LoVo (cell line): ENCODE data around the gene GALNT17.
"Not testable (repeated sequence)": the region's sequence is repeated elsewhere in the genome, so short reads cannot be mapped to it uniquely, and the experiment has no call there.

Experiments used
- DNase-seq: peaks from one replicate; pipeline ENCODE4 v3.0.0-alpha.2; 2016; ENCODE audit warnings: low spot score

The GALNT17 gene

GRCh38 chr7:71165708-71166107 is 33.8 kb downstream of the GALNT17 start:
- DNase-seq: no peak

- DNase-seq: no peak
Observed at GRCh38 chr7:71171476-71171875, 39.5 kb downstream of the GALNT17 start.

GRCh38 chr7:71173955-71174354 is 42.0 kb downstream of the GALNT17 start:
- DNase-seq: no peak

- no peak for DNase-seq
Observed at GRCh38 chr7:71182438-71182935, 50.5 kb downstream of the GALNT17 start.

- no peak for DNase-seq
Observed at GRCh38 chr7:71184136-71184535, 52.2 kb downstream of the GALNT17 start.

- DNase-seq: no peak
Observed at GRCh38 chr7:71184609-71185008, 52.7 kb downstream of the GALNT17 start.

- DNase-seq: no peak
Observed at GRCh38 chr7:71186535-71187057, 54.7 kb downstream of the GALNT17 start.

- no peak for DNase-seq
Observed at GRCh38 chr7:71191771-71192170, 59.8 kb downstream of the GALNT17 start.

- no peak for DNase-seq
Observed at GRCh38 chr7:71193099-71193810, 61.3 kb downstream of the GALNT17 start.

- DNase-seq: no peak
Observed at GRCh38 chr7:71198391-71198790, 66.4 kb downstream of the GALNT17 start.

- DNase-seq: no peak
Observed at GRCh38 chr7:71198887-71199286, 66.9 kb downstream of the GALNT17 start.

- DNase-seq: no peak
Observed at GRCh38 chr7:71206184-71206583, 74.2 kb downstream of the GALNT17 start.

GRCh38 chr7:71208881-71209280 is 76.9 kb downstream of the GALNT17 start:
- no peak for DNase-seq

GRCh38 chr7:71209484-71209883 is 77.5 kb downstream of the GALNT17 start:
- not testable (repeated sequence) for DNase-seq

- DNase-seq: no peak
Observed at GRCh38 chr7:71210220-71210619, 78.3 kb downstream of the GALNT17 start.

- DNase-seq: not testable (repeated sequence)
Observed at GRCh38 chr7:71212433-71212832, 80.5 kb downstream of the GALNT17 start.

GRCh38 chr7:71216211-71216610 is 84.3 kb downstream of the GALNT17 start:
- DNase-seq: no peak

GRCh38 chr7:71220210-71220695 is 88.3 kb downstream of the GALNT17 start:
- no peak for DNase-seq

GRCh38 chr7:71221049-71221448 is 89.1 kb downstream of the GALNT17 start:
- DNase-seq: no peak

GRCh38 chr7:71221549-71221948 is 89.6 kb downstream of the GALNT17 start:
- DNase-seq: no peak

- DNase-seq: no peak
Observed at GRCh38 chr7:71227126-71227525, 95.2 kb downstream of the GALNT17 start.

- DNase-seq: no peak
Observed at GRCh38 chr7:71229148-71229547, 97.2 kb downstream of the GALNT17 start.

GRCh38 chr7:71229699-71230098 is 97.8 kb downstream of the GALNT17 start:
- DNase-seq: no peak

GRCh38 chr7:71235253-71235652 is 103.3 kb downstream of the GALNT17 start:
- DNase-seq: no peak
